TTC549 (cell line): ENCODE data around the gene PSD4.

Source experiments
- FAIRE-seq: peaks from 2 replicates; lab custom pipeline; 2012; peaks lifted over from hg19 to GRCh38; lab: Jason Lieb, UNC

PSD4 gene

DNA sequence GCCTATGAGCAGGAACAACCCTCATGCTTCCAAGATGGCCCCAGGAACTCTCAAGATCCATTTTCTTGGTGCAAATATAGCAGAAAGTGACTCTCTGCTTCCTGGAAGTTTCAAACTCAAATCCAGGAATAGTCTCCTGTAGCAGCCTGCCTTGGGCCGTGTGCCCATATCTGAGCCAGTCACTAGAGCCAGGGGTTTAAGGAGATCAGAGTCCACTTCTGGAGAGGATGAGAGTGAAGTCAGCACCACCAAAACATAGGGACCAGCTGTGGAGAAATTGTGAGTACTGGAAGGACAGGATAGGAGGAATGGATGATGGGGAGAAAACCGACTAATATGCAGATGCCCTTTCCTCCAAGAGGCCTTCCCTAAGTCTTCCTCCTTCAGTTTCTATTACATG lies 33.2 kb downstream of the PSD4 start:
- FAIRE-seq: no peak

DNA sequence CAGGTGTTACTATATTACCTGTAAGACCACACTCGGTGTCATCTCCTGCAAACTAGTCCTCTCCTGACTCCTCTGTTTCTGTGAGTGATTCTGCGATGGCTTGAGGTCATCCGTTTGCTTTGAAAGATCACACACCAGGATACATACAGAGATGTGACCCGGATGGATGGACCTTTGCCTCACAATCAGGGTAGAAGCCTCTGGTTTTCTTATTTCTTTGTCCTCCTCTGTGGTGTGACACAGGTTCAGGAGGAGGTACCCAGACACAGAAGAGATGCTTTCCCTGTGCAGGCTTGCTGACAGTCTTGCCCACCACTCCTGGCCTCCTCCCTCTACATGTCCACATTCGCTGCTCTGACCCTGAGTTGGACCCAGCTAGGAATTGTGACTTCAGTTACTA lies 34.6 kb downstream of the PSD4 start:
- no peak for FAIRE-seq

DNA sequence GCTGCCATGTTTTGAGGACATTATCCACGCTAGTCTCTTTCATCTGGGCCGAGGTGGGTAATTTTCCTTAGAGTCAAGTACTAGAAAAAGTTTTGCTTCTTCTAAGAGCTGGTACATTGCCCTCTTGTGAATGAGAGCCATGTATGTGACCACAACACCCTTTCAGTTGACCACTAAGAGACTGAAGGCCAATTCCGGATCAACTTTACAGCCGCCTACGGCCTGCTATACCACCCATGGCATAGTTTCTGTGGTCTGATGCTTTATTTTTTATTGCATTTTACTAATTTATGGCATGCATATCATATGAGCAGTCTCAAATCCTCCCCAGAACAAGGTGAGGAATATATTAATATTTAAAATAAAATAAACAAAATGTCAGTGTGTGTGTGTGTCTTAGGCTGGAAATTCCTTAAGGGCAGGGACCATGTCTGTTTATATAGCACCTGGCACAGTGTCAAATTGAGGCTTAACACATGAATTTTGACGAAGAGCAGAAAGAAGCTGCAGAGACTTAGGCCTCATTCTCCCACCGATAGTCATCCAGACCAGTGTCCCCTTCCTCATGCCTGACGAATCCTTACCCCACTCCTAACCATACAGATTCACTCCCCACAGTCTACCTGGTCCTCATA lies 35.4 kb downstream of the PSD4 start:
- FAIRE-seq: no peak

DNA sequence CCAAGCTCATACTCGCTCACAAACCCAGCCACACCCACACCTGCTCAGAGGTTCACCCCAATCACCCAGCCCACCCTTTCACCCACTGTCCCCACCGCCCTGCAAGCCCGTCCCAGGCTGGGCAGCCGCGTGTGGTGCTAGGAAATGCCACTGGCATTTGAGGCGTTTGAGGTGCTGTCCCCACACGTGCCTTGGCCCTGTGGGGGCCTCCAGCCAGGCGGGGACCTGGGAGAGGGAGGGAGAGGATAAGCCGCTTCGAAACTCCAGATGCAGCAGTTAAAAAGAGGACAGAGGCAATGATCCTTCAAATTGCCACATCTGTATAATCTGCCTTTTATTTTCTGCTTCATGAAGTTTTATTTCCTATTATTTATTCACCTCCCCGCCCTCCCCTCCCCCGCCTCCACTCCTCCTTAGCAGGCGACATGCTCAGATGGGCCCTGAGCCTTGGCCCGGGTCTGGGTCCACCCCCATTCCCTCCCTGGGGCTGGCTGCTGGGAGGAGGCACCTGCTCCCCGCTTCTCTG lies 35.9 kb downstream of the PSD4 start:
- FAIRE-seq: no peak

DNA sequence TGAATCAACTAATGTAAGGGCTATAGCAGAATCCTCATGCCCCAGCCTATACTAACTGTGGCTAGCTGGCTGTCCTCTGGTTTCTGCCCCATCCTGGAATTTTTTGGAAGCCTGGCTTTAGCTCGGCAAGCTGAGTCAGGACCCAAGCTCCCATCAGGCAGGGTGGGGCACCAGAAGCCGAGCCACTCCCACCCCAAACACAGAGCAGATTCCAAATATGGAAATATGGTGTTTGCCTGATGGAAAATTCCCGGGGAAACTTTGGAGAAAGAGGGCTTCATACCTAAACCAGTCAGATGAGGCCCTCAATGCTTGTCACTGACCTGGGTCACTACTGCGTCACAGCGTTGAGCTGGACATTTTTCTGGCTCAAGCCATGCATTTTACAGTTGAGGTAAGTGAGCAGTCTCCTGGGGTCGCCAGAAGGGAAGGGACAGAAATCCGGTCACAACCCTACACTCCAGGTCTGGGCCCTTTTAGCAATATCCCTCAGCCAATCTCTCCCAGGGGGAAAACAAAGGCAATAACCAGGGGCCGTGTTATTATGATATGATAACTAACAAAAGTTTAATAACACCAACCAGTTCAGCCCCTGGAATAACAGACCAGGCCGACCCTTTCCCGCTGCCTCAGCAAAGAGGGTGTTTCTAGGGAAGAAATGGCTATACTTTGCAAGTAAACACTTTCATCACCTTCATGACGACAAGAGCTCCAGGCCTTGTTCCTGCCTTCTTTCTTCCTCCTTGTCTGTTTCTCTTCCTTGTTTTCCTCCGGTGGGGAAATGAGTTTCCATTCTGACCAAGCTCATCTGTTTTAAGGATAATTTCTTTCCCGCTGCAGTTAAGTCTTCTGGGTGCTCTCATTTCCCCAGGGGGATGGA lies 37.7 kb downstream of the PSD4 start:
- FAIRE-seq: no peak

DNA sequence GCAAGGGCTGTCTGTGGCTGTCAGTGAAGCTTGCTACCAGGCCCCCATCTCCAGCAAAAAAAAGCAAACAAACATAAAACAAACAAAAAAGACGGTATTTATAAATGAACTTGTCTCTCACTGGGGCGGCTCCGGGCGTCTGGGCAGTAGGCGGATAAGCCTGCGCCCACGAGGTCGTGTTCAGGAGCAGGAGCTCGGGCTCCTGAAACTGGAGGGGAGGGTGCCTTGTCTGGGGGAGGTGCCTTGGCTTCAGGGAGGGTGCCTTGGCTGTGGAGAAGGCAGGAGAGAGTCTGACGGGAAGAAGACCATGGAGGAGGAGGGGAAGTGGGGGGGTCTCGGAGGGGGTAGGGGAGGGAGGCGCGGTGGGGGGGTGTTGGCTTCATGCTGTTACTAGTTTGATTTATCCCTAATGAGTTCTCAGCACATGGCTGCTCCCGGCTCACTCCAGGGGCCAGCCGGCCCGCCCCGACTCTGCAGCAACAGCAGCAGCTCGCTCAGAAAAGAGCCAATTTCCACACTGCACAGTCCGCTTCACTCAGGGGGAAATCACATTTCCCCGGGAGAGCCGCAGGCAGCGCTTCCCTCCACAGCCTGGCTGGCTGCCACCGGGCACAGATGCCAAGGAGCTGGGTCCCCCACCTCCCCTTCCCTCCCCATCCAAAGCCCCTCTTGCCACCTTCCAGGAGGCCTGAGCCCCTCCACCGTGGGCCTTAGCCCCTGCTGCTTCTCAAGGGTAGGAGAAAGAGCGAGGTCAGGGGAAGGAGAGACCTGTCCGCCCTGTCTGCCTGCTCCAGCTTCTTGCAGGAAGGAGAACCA lies 38.7 kb downstream of the PSD4 start:
- no peak for FAIRE-seq

DNA sequence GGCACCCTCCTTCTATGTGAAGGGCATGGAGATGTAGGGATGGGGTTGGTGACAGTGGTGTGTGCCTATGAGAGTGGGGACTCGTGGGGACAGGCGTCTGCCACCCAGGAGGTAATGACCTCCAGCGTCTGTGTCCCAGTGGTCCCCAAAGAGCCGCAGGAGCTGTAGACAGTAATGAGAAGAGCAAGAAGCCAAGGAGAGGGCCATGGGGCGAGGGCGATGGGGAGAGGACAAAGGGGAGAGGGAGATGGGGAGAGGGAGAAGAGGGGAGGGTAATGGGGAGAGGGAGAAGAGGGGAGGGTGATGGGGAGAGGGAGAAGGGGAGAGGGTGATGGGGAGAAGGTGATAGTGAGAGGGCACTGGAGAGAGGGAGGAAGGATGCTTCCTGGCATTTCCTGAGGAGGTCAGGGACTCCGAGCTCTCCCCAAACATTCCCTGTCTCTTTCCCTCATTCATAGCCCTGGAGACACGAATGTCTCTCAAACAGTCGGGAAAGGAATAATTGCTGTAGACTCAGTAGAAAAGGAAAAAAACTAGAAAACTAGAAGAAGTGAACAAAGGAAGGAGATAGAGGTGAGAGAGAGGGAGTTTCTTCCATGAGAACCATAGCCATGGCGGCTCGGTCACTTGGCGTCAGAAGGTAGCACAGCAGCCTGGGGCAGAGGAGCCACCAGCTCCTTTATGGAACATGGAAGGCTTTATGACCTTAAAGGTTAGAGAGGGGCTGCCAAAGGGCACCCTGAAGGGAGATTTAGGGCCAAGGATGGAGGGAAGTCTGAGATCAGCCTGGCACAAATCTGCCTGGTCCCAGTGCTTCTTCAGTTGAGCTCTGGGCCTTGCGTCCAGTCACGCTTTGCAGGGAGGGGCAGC lies 39.5 kb downstream of the PSD4 start:
- no peak for FAIRE-seq

DNA sequence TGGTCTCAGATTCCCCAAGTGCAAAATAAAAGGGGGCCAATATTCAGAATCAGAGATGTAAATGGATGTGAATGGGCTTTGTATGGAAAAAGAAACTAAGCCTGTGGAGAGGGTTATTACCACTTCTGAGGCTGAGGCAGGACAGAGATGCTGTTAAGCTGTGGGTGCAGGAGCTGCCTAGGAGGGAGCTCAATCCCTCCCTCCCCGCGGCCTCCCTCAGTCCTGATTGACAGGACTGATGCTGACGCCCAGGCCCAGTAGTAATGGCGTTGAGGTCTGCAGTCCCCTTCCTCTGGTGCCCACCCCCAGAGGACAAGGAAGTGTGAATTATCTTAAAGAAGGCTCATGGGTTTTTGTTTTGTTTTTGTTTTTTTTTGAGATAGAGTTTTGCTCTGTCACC lies 40.4 kb downstream of the PSD4 start:
- no peak for FAIRE-seq

DNA sequence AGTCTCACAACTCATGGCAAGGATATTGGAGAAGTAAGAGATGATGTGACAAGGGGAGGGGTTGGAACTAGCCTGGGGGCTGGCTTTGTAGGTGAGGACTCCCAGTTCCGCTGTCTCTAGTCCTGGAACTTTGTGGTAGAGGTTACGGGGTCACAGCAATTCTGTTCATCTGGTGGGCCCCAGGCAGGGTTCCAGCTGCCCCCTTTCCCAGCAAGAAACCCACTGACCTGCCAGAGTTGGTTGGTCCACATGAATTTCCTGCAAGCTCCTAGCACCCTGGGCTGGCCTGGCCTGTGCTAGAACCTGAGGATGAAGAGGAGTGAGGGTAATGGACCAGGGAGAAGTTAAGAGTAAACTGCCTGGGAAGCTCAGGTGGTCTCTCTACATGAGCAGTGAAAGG lies 41.3 kb downstream of the PSD4 start:
- FAIRE-seq: no peak

DNA sequence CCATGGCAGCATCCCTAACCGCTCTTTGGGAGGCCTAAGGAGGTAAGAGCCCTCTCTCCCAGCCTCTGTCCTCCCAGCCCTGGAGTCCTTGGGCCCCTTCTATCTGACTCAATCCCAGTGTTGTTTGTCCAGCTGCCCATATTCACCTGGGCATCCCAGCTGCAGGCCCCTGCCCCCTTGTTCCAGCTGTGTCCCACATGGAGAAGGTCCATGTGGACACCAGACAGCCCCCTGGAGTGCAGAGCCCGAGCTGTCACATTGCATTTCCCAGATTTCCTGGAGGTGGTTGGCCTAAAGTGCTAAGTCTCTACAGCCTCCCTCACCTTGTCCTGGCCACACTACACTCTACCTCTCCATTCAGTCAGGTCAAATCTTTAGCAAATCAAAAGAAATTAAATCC lies 42.5 kb downstream of the PSD4 start:
- no peak for FAIRE-seq

DNA sequence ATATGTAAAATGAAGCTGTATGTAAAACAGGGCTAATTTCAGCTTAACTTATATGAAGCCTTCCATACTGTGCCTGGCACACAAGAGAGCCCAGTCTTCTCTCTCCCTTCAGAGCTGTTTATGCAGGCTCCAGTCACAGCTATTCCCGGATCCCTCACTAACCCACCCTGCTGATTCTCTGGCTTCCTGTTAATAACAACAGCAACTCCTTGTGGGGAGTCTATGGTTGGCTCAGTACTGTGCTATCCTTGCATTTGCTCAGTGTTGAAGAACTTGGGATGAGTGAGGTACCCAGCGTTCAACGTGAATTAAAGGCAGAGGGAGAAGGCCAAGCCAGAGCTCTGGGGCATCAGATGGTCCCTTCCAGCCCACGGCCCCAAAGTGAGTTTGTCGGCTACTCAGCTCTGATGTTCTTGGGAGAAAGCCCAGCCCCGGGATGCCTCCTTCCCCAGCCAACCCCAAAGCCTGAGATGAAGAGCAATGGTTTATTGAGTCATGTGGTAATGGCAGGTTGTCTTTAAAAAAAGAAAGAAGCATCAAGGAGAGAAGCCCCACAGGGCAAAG lies 43.2 kb downstream of the PSD4 start:
- no peak for FAIRE-seq

DNA sequence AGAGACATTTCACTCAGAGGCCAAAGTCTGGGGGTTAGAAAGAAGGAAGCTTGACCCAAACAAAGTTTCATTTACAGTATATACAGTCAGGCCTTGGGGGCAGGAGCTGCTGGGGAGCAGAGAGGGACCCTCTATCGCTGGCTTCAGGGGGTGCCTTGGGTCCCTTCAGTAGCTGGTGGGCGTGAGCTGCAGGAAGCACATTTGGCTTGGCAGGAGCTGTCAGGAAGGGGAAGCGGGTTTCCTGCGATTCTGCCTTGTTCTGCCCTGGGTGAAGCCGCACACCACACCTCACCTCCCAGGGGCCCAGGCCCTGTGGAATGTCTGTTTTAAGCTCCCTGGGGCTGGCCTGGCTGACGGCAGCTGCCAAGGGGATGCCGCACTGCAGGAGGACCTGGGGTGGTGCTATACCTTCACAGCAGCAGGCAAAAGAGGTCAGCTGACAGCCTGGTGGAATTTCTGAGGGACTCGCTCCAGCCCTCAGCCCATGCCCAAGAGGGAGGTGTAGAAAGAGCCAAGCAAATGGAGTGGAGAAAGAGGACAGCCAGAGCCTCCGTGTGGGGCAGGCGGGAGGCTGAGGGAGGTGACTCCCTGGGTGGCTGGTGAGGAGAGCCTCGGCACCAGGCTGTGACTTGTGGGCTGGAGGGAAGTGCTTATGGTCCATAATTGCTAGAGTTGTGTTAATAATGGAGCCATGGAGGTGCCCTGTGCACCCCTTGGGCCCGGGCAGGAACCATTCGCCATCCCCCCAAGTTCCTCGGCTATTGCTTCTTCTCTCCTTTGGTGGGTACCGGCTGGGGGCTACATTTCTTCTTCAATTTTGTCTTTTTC lies 43.9 kb downstream of the PSD4 start:
- FAIRE-seq: no peak

DNA sequence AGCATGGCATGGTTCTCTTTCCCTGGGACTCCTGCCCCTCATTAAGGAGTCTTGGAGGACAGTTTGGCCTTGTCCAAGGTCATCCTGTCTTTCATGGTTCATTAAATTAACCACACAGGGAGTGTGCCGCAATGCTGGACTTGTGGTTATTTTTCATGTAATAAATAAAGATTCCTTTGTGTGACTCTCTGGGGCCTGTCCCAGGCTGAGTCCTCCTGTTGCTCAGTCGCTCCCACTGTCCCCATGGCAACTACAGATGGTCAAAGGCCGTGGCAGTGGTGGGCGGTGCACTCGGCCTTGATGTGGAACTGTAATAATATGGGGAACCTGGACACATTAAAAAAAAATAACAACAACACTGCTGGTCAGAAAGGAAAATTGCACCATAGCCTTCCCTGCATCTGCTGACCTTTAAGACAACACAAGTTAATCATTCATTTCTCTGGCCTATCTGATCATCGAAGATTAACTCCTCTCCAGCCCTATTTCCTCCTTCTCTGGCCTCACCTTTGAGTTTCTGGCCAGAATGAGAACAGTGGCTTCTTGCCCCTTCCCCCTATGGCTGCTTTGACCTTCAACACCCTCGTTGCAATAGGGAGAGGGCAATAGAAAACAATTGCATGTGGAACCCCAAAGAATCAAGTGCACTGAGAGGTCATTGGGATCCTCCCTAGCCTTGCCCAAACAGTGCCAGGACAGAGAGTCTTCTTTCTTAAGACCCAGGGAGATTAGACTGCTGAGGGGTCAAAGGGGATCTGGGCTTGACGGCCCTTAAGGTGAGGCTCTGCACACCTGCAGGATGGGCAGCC lies 44.7 kb downstream of the PSD4 start:
- no peak for FAIRE-seq

DNA sequence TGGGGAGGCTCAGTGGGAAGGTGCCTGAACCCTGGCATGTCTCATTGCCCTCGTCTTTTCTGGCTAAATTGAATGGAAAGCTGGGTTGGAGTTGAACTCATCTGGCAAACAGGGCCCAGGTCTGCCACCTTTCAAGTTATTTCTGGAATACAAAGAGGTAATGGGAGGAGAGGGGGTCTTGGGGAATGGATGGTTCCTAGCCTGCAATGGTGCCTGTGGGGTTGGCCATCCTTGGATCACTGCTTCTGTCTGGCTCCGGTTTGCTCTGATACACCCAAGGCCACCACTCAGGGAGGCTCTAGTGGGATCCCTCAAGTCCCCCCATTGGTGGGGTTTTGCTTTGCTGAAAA lies 45.3 kb downstream of the PSD4 start:
- FAIRE-seq: no peak

DNA sequence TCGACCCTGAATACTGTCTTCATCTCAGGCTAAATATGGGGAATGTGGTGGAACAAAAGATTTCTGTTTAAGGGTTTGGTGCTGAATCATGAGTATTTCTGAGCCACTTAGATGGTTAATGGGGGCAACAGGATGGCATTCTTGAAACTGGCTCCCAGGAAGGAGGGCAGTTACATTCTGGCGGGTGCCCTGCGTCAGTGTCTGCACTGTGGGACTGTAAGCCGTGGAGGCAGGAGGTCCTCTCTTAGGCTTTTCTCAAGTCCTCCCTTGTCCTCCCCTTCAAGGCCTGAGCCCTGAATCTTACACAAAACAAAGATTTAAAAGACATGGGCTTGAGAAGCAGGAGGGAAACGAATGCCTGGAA lies 45.7 kb downstream of the PSD4 start:
- FAIRE-seq: no peak

DNA sequence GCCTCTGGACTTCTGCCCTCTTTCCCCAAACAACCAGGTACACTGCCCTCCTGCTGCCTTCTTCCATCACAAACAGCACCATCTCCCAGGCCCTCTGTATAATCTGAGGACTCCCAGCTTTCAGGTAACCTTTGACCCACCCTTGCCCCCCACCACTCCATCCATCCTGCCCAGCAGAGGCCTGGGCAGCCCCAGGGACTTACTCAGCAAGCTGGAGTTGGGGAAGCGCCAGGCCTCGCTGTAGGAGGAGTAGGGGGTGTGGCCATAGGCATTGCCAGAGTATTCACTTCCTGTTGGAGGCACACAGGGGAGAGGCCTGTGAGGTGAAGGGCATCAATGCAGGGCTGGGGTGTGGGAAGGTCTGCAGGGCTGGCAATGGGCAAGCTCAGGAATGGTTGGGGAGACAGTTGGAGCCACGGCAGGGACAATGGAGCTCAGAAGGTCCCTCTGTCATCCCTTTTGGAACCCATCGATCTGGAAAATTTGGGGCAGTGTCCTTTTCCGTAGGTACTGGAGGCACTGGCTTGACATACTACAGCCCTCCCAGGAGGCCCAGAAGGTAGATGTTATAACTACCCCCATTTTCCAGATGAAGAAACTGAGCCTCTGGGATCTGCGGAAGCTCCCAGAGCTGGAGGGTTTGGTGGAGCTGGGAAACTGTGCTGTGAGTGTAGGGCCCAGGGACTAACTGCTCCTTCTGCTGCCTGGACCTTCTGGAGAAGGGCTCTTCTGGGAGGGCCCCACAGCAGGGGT lies 46.3 kb downstream of the PSD4 start:
- FAIRE-seq: no peak

DNA sequence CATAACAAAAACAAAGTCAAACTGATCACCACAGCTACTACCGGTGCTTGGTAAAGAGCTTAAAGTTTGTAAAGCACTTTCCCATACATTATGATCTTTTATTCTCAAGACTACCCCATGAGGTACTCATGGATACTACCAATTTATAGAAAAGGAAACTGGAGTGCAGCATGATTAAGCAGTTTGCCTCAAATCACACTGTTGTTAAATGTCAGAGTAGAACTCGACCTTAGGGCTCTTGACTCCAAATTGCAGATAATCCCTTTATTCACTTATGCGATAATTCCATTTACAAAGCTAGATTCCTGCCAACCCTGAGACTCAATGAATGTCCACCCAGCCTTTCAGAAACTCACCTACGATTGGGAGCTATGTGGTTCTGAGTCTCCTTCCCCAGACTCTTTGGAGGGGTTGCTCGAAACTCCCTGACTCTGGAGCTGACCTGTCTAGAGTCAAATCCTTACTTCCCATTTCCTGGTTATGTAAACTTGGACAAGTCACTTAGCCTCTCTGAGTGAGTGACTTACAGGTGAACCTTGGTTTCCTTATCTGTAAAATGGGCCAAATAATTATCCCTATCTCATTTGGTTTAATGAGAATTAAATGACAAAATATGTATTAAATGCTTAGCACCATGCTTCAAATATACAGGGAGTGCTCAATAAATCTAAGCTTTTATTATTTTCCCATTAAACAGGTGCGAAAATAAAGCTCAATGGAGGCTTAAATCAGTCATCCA lies 47.4 kb downstream of the PSD4 start:
- no peak for FAIRE-seq

DNA sequence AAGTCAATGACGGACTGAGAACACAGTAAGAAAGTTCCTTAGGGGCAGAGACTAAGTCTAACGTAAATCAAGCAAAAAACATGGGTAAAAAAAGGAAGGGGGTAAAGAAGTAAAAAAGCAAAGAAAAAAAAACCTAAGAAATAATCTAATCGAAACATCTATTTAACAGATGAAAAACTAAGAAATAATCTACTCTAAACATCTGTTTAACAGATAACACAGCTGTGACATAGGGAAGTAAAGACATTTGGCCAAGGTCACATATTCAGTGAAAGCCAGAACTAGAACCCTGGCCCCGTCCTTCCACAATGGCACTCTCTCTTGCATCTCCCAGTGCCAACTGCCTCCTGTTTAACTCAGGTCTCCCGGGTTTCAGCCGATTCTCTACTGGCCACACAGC lies 48.1 kb downstream of the PSD4 start:
- no peak for FAIRE-seq

DNA sequence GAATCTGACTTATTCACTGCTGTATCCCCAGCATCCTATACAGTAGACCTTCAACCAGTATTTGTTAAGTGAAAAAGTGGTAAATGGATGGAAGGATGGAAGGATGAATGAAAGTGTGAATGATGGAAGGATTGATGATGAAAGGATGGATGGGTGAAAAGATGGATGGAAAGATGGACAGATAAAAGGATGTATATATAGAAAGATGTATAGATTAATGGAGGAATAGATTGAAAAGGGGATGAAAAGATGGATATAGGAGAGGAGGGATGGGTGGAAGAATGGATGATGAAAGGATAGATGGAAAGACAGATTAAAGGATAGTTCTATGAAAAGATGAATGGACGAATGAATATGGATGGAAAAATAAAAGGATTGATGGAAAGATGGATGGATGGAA lies 50.0 kb downstream of the PSD4 start:
- no peak for FAIRE-seq
